Activated CD4-positive, alpha-beta T cell treated with anti-CD3 and anti-CD28 coated beads, Interleukin-2, amount 50 U/mL, for 16 hours (primary cell): Measurements from ENCODE around the gene GTF2IRD1.
"Not testable (repeated sequence)": the region's sequence is repeated elsewhere in the genome, so short reads cannot be mapped to it uniquely, and the experiment has no call there.

ENCODE experiments used
- DNase-seq: peaks from one replicate; pipeline ENCODE4 v3.0.0-alpha.2; 2020

GTF2IRD1 gene

GRCh38 chr7:74522281-74522905, 68.7 kb downstream of the GTF2IRD1 start:
- no peak for DNase-seq

- no peak for DNase-seq
These were observed 69.3 kb downstream of the GTF2IRD1 start for GRCh38 chr7:74523015-74523414.

GRCh38 chr7:74525140-74525539, 71.4 kb downstream of the GTF2IRD1 start:
- no peak for DNase-seq

- no peak for DNase-seq
These were observed 72.2 kb downstream of the GTF2IRD1 start for GRCh38 chr7:74525881-74526280.

- DNase-seq = no peak
These were observed 73.1 kb downstream of the GTF2IRD1 start for GRCh38 chr7:74526780-74527179.

- no peak for DNase-seq
These were observed 74.1 kb downstream of the GTF2IRD1 start for GRCh38 chr7:74527842-74528241.

- not testable (repeated sequence) for DNase-seq
These were observed 75.1 kb downstream of the GTF2IRD1 start for GRCh38 chr7:74528773-74529172.

GRCh38 chr7:74535951-74536356, 82.2 kb downstream of the GTF2IRD1 start:
- no peak for DNase-seq

GRCh38 chr7:74541937-74542336, 88.2 kb downstream of the GTF2IRD1 start:
- not testable (repeated sequence) for DNase-seq

- no peak for DNase-seq
These were observed 88.9 kb downstream of the GTF2IRD1 start for GRCh38 chr7:74542558-74543117.

GRCh38 chr7:74544706-74545469, 91.2 kb downstream of the GTF2IRD1 start:
- peak; percentile 54 for DNase-seq

GRCh38 chr7:74545921-74546320, 92.2 kb downstream of the GTF2IRD1 start:
- DNase-seq = no peak

GRCh38 chr7:74553596-74554012, 99.9 kb downstream of the GTF2IRD1 start:
- DNase-seq = not testable (repeated sequence)

GRCh38 chr7:74554178-74554577, 100.5 kb downstream of the GTF2IRD1 start:
- DNase-seq = no peak

- no peak for DNase-seq
These were observed 106.5 kb downstream of the GTF2IRD1 start for GRCh38 chr7:74560086-74560719.

GRCh38 chr7:74561898-74562613, 108.3 kb downstream of the GTF2IRD1 start:
- no peak for DNase-seq

- DNase-seq = not testable (repeated sequence)
These were observed 109.9 kb downstream of the GTF2IRD1 start for GRCh38 chr7:74563639-74564038.

GRCh38 chr7:74567318-74567668, 113.6 kb downstream of the GTF2IRD1 start:
- DNase-seq = no peak

GRCh38 chr7:74568658-74569057, 115.0 kb downstream of the GTF2IRD1 start:
- DNase-seq = no peak

GRCh38 chr7:74569501-74570075, 115.9 kb downstream of the GTF2IRD1 start:
- peak; percentile 48 for DNase-seq

GRCh38 chr7:74570533-74571156, 116.9 kb downstream of the GTF2IRD1 start:
- no peak for DNase-seq

GRCh38 chr7:74572301-74572979, 118.7 kb downstream of the GTF2IRD1 start:
- no peak for DNase-seq
